ENCODE data around the gene MYO5B.

Gene MYO5B

DNA sequence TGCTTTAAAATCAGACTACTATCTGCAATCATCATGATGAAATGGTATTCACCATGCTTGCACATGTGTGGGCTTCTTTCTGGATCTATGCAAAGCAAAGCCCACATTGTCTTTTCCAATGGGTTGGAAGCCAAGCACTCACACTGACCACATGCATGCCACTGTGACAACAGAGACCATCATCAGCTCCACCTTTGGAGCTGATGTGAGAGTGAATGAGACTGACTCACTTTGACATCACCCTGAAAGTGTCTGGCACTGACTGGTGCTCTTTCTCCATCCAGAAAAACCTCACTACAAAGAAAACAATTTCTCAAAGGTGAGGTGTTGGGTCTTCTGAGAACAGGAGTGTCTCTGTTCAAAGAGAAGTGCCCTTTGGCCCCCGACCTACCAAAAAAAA is 4.7 kb downstream of the MYO5B start:
- peaks cover 18 to 76% (median 34%) of the 10 kb centered on the region in 5 experiments for H3K27me3 ChIP-seq (replicated peaks in 2 of 5; ENCODE audit: control insufficient read depth in 4 of 5, insufficient read depth in 5 of 5, low read length in 4 of 5)
- no CpG with 5 or more reads among the region's 1 CpG for WGBS (ENCODE audit: insufficient coverage)
- no peak overlapping the region for H3K4me3 ChIP-seq (ENCODE audit: control insufficient read depth in 1 of 7, extremely low read depth in 1 of 7, insufficient read depth in 4 of 7, low read depth in 2 of 7, low read length in 6 of 7)
- ChIA-PET CTCF (interaction anchor here (1.1 kb wide), 1 partner anchor 10 kb away, joined by 3 read pairs; no protein-coding TSS in a partner anchor), POLR2A (no interaction called here)
- DNase-seq = no peak
- H3K9me3 ChIP-seq (ENCODE audit: control extremely low read depth in 1 of 5, control insufficient read depth in 4 of 5, insufficient read depth in 2 of 5, low read depth in 1 of 5, low read length in 4 of 5) = no peaks in the 10 kb centered on the region
- no peaks in the 10 kb centered on the region for H3K36me3 ChIP-seq (ENCODE audit: control insufficient read depth in 4 of 4, insufficient read depth in 4 of 4, low read length in 3 of 4)
- H3K4me1 ChIP-seq (ENCODE audit: control extremely low read depth in 1 of 4, control insufficient read depth in 4 of 4, insufficient read depth in 4 of 4, low read length in 3 of 4) = peaks cover 0 to 15% (median 10%) of the 10 kb centered on the region in 4 experiments
- no peak overlapping the region for H3K27ac ChIP-seq (ENCODE audit: insufficient read depth in 1 of 2, low read depth in 1 of 2, low read length in 2 of 2, poor library complexity in 1 of 2, severe bottlenecking in 2 of 2)

DNA sequence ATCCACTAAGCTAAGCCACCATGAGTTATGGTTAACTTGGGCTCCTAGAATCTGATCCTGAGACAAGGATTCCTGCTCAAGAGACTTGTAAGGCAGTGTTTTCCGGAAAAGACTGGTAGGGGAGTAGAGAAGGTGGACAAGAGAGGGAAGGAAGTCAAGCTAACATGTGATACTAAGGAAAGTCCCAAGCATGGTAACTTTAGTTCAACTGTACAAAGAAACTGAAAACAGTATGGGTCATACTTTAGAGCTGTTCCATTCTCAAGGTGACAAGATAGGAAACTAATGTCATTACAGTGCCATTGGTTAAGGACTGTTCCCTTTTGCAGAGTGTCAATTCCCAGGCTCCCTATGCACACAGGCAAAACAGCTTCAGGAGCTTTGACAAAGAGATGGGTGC is 5.8 kb downstream of the MYO5B start:
- Histone ChIP-seq H3K4me1 (ENCODE audit: control extremely low read depth in 1 of 4, control insufficient read depth in 4 of 4, insufficient read depth in 4 of 4, low read length in 3 of 4) (peaks cover 0 to 6% (median 2%) of the 10 kb centered on the region in 4 experiments), H3K27ac (ENCODE audit: insufficient read depth in 1 of 2, low read depth in 1 of 2, low read length in 2 of 2, poor library complexity in 1 of 2, severe bottlenecking in 2 of 2) (no peak overlapping the region), H3K27me3 (replicated peaks in 2 of 5; ENCODE audit: control insufficient read depth in 4 of 5, insufficient read depth in 5 of 5, low read length in 4 of 5) (peaks cover 18 to 65% (median 31%) of the 10 kb centered on the region in 5 experiments), H3K36me3 (ENCODE audit: control insufficient read depth in 4 of 4, insufficient read depth in 4 of 4, low read length in 3 of 4) (no peaks in the 10 kb centered on the region), H3K4me3 (ENCODE audit: control insufficient read depth in 1 of 7, extremely low read depth in 1 of 7, insufficient read depth in 4 of 7, low read depth in 2 of 7, low read length in 6 of 7) (no peak overlapping the region), H3K9me3 (ENCODE audit: control extremely low read depth in 1 of 5, control insufficient read depth in 4 of 5, insufficient read depth in 2 of 5, low read depth in 1 of 5, low read length in 4 of 5) (no peaks in the 10 kb centered on the region)
- WGBS (ENCODE audit: insufficient coverage) = 60% methylated on average over 1 of the region's 1 CpG
- CTCF ChIA-PET = no interaction called here
- DNase-seq = no peak
- POLR2A ChIA-PET = no interaction called here

DNA sequence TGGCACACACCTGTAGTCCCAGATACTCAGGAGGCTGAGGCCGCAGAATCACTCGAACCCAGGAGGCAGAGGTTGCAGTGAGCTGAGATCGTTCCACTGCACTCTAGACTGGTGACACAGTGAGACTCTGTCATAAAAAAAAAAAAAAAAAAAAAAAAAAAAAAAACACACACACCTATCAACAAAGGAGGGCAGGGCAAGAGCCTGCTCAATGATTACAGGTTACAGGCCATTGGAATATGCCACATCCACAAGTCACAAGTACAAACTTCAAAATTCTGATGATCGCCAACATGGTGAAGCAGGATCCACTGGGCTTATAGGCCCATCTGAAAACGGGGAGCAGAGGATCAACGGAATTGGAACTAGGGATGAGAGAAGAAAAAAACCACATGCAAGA is 6.3 kb downstream of the MYO5B start:
- no peaks in the 10 kb centered on the region for H3K9me3 ChIP-seq (ENCODE audit: control extremely low read depth in 1 of 5, control insufficient read depth in 4 of 5, insufficient read depth in 2 of 5, low read depth in 1 of 5, low read length in 4 of 5)
- peaks cover 18 to 63% (median 26%) of the 10 kb centered on the region in 5 experiments for H3K27me3 ChIP-seq (replicated peaks in 2 of 5; ENCODE audit: control insufficient read depth in 4 of 5, insufficient read depth in 5 of 5, low read length in 4 of 5)
- H3K27ac ChIP-seq (ENCODE audit: insufficient read depth in 1 of 2, low read depth in 1 of 2, low read length in 2 of 2, poor library complexity in 1 of 2, severe bottlenecking in 2 of 2) = no peak overlapping the region
- no peaks in the 10 kb centered on the region for H3K36me3 ChIP-seq (ENCODE audit: control insufficient read depth in 4 of 4, insufficient read depth in 4 of 4, low read length in 3 of 4)
- 82% methylated on average over 3 of the region's 6 CpGs for WGBS (ENCODE audit: insufficient coverage)
- no peak for DNase-seq
- peaks cover 0 to under 1% (median 0%) of the 10 kb centered on the region in 4 experiments for H3K4me1 ChIP-seq (ENCODE audit: control extremely low read depth in 1 of 4, control insufficient read depth in 4 of 4, insufficient read depth in 4 of 4, low read length in 3 of 4)
- H3K4me3 ChIP-seq (ENCODE audit: control insufficient read depth in 1 of 7, extremely low read depth in 1 of 7, insufficient read depth in 4 of 7, low read depth in 2 of 7, low read length in 6 of 7) = no peak overlapping the region
- POLR2A ChIA-PET = no interaction called here
- CTCF ChIA-PET = no interaction called here

DNA sequence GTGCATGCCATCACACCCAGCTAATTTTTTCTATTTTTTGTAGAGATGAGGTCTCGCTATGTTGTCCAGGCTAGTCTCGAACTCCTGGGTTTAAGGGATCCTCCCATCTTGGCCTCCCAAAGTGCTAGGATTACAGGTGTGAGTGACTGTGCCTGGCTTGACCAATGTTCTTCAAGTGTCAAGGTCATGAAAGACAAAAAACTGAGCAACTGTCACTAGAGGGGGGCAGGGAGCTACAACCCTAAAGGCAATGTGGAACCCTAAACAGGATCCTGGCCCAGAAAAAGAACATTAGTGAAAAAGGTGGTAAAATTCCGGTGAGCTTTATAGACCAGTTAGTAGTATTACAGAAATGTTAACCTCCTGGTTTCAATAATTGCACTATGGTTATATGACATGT is 7.3 kb downstream of the MYO5B start:
- ChIA-PET POLR2A (no interaction called here), CTCF (interaction anchor here (1.3 kb wide), 1 partner anchor 16 kb away, joined by 4 read pairs; no protein-coding TSS in a partner anchor)
- Histone ChIP-seq H3K27ac (ENCODE audit: insufficient read depth in 1 of 2, low read depth in 1 of 2, low read length in 2 of 2, poor library complexity in 1 of 2, severe bottlenecking in 2 of 2) (no peak overlapping the region), H3K36me3 (ENCODE audit: control insufficient read depth in 4 of 4, insufficient read depth in 4 of 4, low read length in 3 of 4) (no peaks in the 10 kb centered on the region), H3K27me3 (replicated peaks in 2 of 5; ENCODE audit: control insufficient read depth in 4 of 5, insufficient read depth in 5 of 5, low read length in 4 of 5) (peaks cover 18 to 54% (median 21%) of the 10 kb centered on the region in 5 experiments), H3K9me3 (ENCODE audit: control extremely low read depth in 1 of 5, control insufficient read depth in 4 of 5, insufficient read depth in 2 of 5, low read depth in 1 of 5, low read length in 4 of 5) (no peaks in the 10 kb centered on the region), H3K4me3 (ENCODE audit: control insufficient read depth in 1 of 7, extremely low read depth in 1 of 7, insufficient read depth in 4 of 7, low read depth in 2 of 7, low read length in 6 of 7) (no peak overlapping the region), H3K4me1 (ENCODE audit: control extremely low read depth in 1 of 4, control insufficient read depth in 4 of 4, insufficient read depth in 4 of 4, low read length in 3 of 4) (no peaks in the 10 kb centered on the region)
- 100% methylated on average over 3 of the region's 3 CpGs for WGBS (ENCODE audit: insufficient coverage)
- no peak for DNase-seq

DNA sequence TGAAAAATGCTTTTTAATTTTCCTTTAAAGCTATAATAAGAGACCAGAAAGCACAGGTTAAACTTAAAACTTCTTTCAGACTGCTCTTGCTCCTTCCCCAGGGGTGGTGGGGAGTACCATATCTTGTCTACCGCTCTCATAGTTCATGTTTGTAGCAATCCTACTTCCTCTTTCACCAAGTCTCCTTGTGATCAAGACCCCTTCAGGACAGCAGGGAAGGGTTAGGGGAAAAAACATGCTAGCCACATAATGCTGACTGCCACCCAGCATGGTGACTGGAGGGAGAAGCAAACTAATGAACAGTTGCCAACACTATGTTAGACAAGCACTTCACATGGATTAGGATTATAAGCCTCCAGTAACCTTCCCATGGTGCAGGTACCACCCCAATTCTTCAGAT is 8.6 kb downstream of the MYO5B start:
- H3K4me1 ChIP-seq (ENCODE audit: control extremely low read depth in 1 of 4, control insufficient read depth in 4 of 4, insufficient read depth in 4 of 4, low read length in 3 of 4) = no peaks in the 10 kb centered on the region
- no peak overlapping the region for H3K27ac ChIP-seq (ENCODE audit: insufficient read depth in 1 of 2, low read depth in 1 of 2, low read length in 2 of 2, poor library complexity in 1 of 2, severe bottlenecking in 2 of 2)
- ChIA-PET POLR2A (interaction anchor here (0.6 kb wide), 1 partner anchor 388 kb away, joined by 3 read pairs; no protein-coding TSS in a partner anchor), CTCF (interaction anchor here (1.3 kb wide), 1 partner anchor 17 kb away, joined by 4 read pairs; no protein-coding TSS in a partner anchor)
- H3K36me3 ChIP-seq (ENCODE audit: control insufficient read depth in 4 of 4, insufficient read depth in 4 of 4, low read length in 3 of 4) = no peaks in the 10 kb centered on the region
- no CpG with 5 or more reads among the region's 1 CpG for WGBS (ENCODE audit: insufficient coverage)
- no peak for DNase-seq
- H3K4me3 ChIP-seq (ENCODE audit: control insufficient read depth in 1 of 7, extremely low read depth in 1 of 7, insufficient read depth in 4 of 7, low read depth in 2 of 7, low read length in 6 of 7) = no peak overlapping the region
- H3K9me3 ChIP-seq (ENCODE audit: control extremely low read depth in 1 of 5, control insufficient read depth in 4 of 5, insufficient read depth in 2 of 5, low read depth in 1 of 5, low read length in 4 of 5) = no peaks in the 10 kb centered on the region
- peaks cover 8 to 45% (median 14%) of the 10 kb centered on the region in 5 experiments for H3K27me3 ChIP-seq (replicated peaks in 2 of 5; ENCODE audit: control insufficient read depth in 4 of 5, insufficient read depth in 5 of 5, low read length in 4 of 5)

DNA sequence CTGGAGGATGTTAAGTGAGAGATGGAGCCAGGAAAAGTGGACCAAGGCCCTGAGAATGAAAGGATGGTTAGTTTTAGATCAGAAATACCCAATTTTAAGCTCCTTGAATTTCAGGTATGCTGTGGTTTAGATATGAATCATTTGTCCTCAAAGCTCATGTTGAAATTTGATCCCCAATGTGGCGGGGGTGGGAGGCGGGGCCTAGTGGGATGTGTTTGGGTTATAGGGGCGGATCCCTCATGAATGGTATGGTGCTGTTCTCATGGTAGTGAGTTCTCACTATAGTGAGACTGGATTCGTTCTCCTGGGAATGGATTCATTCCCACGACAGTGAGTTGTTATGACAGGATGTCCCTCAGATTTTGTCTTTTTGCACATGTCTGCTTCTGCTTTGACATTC is 11.4 kb downstream of the MYO5B start:
- Histone ChIP-seq H3K36me3 (ENCODE audit: control insufficient read depth in 4 of 4, insufficient read depth in 4 of 4, low read length in 3 of 4) (no peaks in the 10 kb centered on the region), H3K27me3 (replicated peaks in 2 of 5; ENCODE audit: control insufficient read depth in 4 of 5, insufficient read depth in 5 of 5, low read length in 4 of 5) (peaks cover 2 to 25% (median 3%) of the 10 kb centered on the region in 5 experiments), H3K4me1 (ENCODE audit: control extremely low read depth in 1 of 4, control insufficient read depth in 4 of 4, insufficient read depth in 4 of 4, low read length in 3 of 4) (no peaks in the 10 kb centered on the region), H3K27ac (ENCODE audit: insufficient read depth in 1 of 2, low read depth in 1 of 2, low read length in 2 of 2, poor library complexity in 1 of 2, severe bottlenecking in 2 of 2) (no peak overlapping the region), H3K4me3 (ENCODE audit: control insufficient read depth in 1 of 7, extremely low read depth in 1 of 7, insufficient read depth in 4 of 7, low read depth in 2 of 7, low read length in 6 of 7) (no peak overlapping the region), H3K9me3 (ENCODE audit: control extremely low read depth in 1 of 5, control insufficient read depth in 4 of 5, insufficient read depth in 2 of 5, low read depth in 1 of 5, low read length in 4 of 5) (no peaks in the 10 kb centered on the region)
- ChIA-PET CTCF (interaction anchor here (1.0 kb wide), 1 partner anchor 23 kb away, joined by 5 read pairs; no protein-coding TSS in a partner anchor), POLR2A (no interaction called here)
- WGBS (ENCODE audit: insufficient coverage) = 80% methylated on average over 2 of the region's 5 CpGs
- no peak for DNase-seq

DNA sequence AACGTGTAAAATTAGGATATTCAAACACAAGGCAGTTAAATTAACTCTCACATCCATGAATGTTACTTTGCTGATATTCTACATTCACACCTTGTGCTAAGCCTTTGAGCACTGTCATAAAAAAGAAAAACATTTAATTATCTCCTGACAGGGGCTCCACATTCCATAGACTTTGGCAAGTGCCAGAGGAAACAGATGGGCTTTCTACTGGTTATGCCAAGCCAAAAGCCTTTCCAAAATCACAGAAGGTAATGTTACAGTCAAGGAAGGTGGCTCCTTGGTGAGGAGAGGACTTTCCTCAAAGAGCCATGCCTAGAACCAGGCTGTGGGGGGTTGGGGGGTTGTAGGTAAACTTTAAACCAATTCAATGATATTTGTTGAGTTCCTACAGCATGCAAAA is 12.4 kb downstream of the MYO5B start:
- ChIA-PET POLR2A (no interaction called here), CTCF (no interaction called here)
- Histone ChIP-seq H3K4me1 (ENCODE audit: control extremely low read depth in 1 of 4, control insufficient read depth in 4 of 4, insufficient read depth in 4 of 4, low read length in 3 of 4) (no peaks in the 10 kb centered on the region), H3K36me3 (ENCODE audit: control insufficient read depth in 4 of 4, insufficient read depth in 4 of 4, low read length in 3 of 4) (no peaks in the 10 kb centered on the region), H3K9me3 (ENCODE audit: control extremely low read depth in 1 of 5, control insufficient read depth in 4 of 5, insufficient read depth in 2 of 5, low read depth in 1 of 5, low read length in 4 of 5) (no peaks in the 10 kb centered on the region), H3K27ac (ENCODE audit: insufficient read depth in 1 of 2, low read depth in 1 of 2, low read length in 2 of 2, poor library complexity in 1 of 2, severe bottlenecking in 2 of 2) (no peak overlapping the region), H3K27me3 (replicated peaks in 2 of 5; ENCODE audit: control insufficient read depth in 4 of 5, insufficient read depth in 5 of 5, low read length in 4 of 5) (peaks cover 3 to 27% (median 10%) of the 10 kb centered on the region in 5 experiments), H3K4me3 (ENCODE audit: control insufficient read depth in 1 of 7, extremely low read depth in 1 of 7, insufficient read depth in 4 of 7, low read depth in 2 of 7, low read length in 6 of 7) (no peak overlapping the region)
- 100% methylated on average over 1 of the region's 1 CpG for WGBS (ENCODE audit: insufficient coverage)
- no peak for DNase-seq
